GM10266 (cell line): ENCODE measurements around the gene DYDC2.

ENCODE experiments used
- DNase-seq: peaks from one replicate; pipeline ENCODE4 v3.0.0; 2012; ENCODE audit errors: extremely low spot score
- TF ChIP-seq, protein P1 (sequence below): IDR thresholded peaks from 2 replicates; pipeline ENCODE4 v1.5.1; 2012; ENCODE audit warnings: mild to moderate bottlenecking, low read depth; ENCODE audit not compliant: control insufficient read depth, insufficient read depth; ENCODE audit errors: missing control alignments

DYDC2 gene

GRCh38 chr10:80365510-80365909 is 8.9 kb downstream of the DYDC2 start:
- TF ChIP-seq, protein P1, sequence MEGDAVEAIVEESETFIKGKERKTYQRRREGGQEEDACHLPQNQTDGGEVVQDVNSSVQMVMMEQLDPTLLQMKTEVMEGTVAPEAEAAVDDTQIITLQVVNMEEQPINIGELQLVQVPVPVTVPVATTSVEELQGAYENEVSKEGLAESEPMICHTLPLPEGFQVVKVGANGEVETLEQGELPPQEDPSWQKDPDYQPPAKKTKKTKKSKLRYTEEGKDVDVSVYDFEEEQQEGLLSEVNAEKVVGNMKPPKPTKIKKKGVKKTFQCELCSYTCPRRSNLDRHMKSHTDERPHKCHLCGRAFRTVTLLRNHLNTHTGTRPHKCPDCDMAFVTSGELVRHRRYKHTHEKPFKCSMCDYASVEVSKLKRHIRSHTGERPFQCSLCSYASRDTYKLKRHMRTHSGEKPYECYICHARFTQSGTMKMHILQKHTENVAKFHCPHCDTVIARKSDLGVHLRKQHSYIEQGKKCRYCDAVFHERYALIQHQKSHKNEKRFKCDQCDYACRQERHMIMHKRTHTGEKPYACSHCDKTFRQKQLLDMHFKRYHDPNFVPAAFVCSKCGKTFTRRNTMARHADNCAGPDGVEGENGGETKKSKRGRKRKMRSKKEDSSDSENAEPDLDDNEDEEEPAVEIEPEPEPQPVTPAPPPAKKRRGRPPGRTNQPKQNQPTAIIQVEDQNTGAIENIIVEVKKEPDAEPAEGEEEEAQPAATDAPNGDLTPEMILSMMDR, result no peak
- no peak for DNase-seq

GRCh38 chr10:80371467-80371866 is 14.9 kb downstream of the DYDC2 start:
- TF ChIP-seq, protein P1, result no peak
- DNase-seq, result no peak

DNA sequence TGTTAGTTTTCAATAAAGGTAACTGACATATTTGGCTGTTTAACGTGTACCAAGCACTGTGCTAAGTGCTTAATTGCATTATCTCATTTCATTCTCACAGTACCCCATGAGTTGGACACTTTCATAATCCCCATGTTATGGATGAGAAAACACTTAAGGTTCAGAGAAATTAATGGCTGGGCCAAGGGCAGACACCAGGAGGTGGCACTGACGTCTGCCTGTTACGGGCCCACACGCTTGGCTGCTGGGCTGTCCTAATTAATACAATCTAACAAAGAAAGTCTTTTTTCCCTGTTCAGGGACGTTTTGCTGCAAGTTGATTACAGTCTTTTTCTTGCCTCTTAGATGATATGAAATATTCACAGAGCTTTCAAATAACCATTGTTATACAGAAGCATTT is 16.1 kb downstream of the DYDC2 start:
- no peak for DNase-seq
- TF ChIP-seq, protein P1, result no peak

- no peak for DNase-seq
- TF ChIP-seq, protein P1, result no peak
These were observed 16.9 kb downstream of the DYDC2 start for GRCh38 chr10:80373502-80373901.

DNA sequence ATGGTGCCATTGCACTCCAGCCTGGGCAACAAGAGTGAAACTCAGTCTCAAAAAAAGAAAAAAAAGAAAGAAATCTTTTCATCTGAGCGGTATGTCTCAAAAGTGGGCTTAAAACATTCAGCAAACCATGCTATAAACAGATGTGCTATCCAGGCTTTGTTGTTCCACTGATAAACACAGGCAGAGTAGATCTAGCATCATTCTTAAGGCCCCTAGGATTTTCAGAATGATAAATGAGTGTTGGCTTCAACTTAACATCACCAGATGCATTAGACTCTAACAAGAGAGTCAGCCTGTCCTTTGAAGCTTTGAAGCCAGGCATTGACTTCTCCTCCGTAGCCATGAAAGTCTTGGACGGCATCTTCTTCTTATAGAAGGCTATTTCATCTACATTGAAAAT is 23.1 kb downstream of the DYDC2 start:
- TF ChIP-seq, protein P1, result no peak
- no peak for DNase-seq

DNA sequence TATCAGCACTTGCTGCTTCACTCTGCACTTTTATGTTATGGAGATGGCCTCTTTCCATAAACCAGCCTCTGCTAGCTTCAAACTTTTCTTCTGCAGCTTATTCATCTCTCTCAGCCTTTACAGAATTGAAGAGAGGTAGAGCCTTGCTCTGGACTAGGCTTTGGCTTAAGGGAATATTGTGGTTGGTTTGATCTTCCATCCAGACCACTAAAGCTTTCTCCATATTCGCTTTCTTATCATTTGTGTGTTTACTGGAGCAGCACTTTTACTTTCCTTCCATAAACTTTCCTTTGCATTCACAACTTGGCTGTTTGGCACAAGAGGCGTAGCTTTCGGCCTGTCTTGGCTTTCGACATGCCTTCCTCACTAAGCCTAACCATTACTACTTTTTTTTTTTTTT is 23.6 kb downstream of the DYDC2 start:
- TF ChIP-seq, protein P1, result no peak
- DNase-seq, result no peak

- peak; percentile 59 for DNase-seq
These were observed 26.4 kb downstream of the DYDC2 start for GRCh38 chr10:80382989-80383388.

More at GRCh38 chr10:80382989-80383388, 26.4 kb downstream of the DYDC2 start:
- TF ChIP-seq, protein P1, result peak; percentile 69
